HG03139 (cell line): ENCODE measurements around the gene GRB14.
"Not testable (repeated sequence)": the region's sequence is repeated elsewhere in the genome, so short reads cannot be mapped to it uniquely, and the experiment has no call there.

Experiments
- ATAC-seq: cut with Tn5 transposase; IDR thresholded peaks from one replicate; pipeline ENCODE4 v1.9.1; 2021; ENCODE audit not compliant: unreplicated experiment

The GRB14 gene

GRCh38 chr2:164496881-164497280, 124.4 kb downstream of the GRB14 start:
- ATAC-seq = no peak

- ATAC-seq = no peak
Measured at GRCh38 chr2:164496421-164496820, 124.9 kb downstream of the GRB14 start.

GRCh38 chr2:164495491-164496223, 125.6 kb downstream of the GRB14 start:
- no peak for ATAC-seq

- ATAC-seq = no peak
Measured at GRCh38 chr2:164485541-164485940, 135.7 kb downstream of the GRB14 start.

- ATAC-seq = no peak
Measured at GRCh38 chr2:164479460-164479859, 141.8 kb downstream of the GRB14 start.

GRCh38 chr2:164478205-164478604, 143.1 kb downstream of the GRB14 start:
- ATAC-seq = no peak

- ATAC-seq = no peak
Measured at GRCh38 chr2:164474873-164475272, 146.4 kb downstream of the GRB14 start.

GRCh38 chr2:164473021-164473420, 148.3 kb downstream of the GRB14 start:
- no peak for ATAC-seq

- not testable (repeated sequence) for ATAC-seq
Measured at GRCh38 chr2:164465047-164465446, 156.2 kb downstream of the GRB14 start.

- ATAC-seq = no peak
Measured at GRCh38 chr2:164464376-164464775, 156.9 kb downstream of the GRB14 start.

- ATAC-seq = no peak
Measured at GRCh38 chr2:164458792-164459191, 162.5 kb downstream of the GRB14 start.

- ATAC-seq = no peak
Measured at GRCh38 chr2:164457271-164457670, 164.0 kb downstream of the GRB14 start.

GRCh38 chr2:164456619-164457018, 164.7 kb downstream of the GRB14 start:
- ATAC-seq = no peak

- no peak for ATAC-seq
Measured at GRCh38 chr2:164453656-164454305, 167.5 kb downstream of the GRB14 start.

- no peak for ATAC-seq
Measured at GRCh38 chr2:164450278-164450677, 171.0 kb downstream of the GRB14 start.

GRCh38 chr2:164449706-164450105, 171.6 kb downstream of the GRB14 start:
- ATAC-seq = no peak

- no peak for ATAC-seq
Measured at GRCh38 chr2:164447660-164448059, 173.6 kb downstream of the GRB14 start.
